Lung microvascular endothelial cell (primary cell): ENCODE measurements around the gene DEFB132. TPM values are rescaled to one million over a fixed set of nuclear protein-coding genes. Genes with fewer than 3 reads are reported as not detected.

Source experiments
- DNase-seq, 2 donors: peaks; one replicate each; pipeline versions ENCODE4 v3.0.0 to v3.0.0-alpha.2; 2010; ENCODE audit warnings: low read depth in 2 of 2
- total RNA-seq: library from RNA; depleted of rRNA; stranded (reverse); fragments of >200 nt; gene quantifications from 2 replicates; pipeline ENCODE4 v1.2.1, GENCODE V29; 2014

DEFB132 gene
- total RNA-seq, 1 donor from 2014 or later = not detected

DNA sequence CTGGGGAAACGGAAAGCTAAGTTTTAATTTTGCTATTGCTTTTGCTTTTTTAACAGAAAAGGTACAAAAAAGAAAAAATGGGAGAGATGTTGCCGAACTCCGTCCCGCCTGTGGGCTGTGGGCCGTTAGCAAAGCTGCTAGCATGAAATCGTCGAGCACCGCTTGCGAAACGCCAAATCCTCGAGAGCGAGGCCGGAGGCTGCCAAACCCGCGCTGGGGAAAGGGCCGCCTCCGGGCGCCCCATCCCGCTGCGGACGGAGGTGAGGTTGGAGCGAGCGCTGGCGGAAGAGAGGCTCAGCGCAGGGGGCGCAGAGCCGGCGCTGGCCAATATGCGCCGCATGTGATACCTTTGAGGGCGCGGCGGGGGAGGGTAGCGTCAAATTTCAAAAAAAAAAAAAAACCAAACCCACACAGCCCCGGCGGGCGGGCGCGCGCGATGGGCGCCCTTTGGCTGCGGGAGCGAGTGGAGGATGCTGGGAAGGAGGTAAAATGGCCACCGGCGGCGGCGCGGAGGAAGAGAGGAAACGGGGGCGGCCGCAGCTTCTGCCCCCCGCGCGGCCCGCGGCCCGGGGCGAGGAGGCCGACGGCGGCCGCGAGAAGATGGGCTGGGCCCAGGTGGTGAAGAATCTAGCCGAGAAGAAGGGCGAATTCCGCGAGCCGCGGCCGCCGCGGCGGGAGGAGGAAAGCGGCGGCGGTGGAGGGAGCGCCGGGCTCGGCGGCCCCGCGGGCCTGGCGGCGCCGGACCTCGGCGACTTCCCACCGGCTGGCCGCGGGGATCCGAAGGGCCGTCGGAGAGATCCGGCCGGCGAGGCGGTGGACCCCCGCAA lies 39.8 kb downstream of the DEFB132 start, which contains the start of gene ZCCHC3:
Gene ZCCHC3, plus strand, starts transcription at position 473 of the 827 bp plus-strand sequence. Its CDS starts 17 bp downstream, at position 490.
- peak; percentile 87 to 92 for DNase-seq

DNA sequence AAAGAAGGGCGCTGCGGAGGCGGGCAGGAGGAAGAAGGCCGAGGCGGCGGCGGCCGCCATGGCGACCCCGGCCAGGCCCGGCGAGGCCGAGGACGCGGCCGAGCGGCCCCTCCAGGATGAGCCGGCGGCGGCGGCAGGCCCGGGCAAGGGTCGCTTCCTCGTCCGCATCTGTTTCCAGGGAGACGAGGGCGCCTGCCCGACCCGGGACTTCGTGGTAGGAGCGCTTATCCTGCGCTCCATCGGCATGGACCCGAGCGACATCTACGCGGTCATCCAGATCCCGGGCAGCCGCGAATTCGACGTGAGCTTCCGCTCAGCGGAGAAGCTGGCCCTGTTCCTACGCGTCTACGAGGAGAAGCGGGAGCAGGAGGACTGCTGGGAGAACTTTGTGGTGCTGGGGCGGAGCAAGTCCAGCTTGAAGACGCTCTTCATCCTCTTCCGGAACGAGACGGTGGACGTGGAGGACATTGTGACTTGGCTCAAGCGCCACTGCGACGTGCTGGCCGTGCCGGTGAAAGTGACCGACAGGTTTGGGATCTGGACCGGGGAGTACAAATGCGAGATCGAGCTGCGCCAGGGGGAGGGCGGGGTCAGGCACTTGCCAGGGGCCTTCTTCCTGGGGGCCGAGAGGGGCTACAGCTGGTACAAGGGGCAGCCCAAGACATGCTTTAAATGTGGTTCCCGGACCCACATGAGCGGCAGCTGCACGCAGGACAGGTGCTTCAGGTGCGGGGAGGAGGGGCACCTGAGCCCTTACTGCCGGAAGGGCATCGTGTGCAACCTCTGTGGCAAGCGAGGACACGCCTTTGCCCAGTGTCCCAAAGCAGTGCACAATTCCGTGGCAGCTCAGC lies 40.6 kb downstream of the DEFB132 start:
- peak; percentile 48 to 86 for DNase-seq

DNA sequence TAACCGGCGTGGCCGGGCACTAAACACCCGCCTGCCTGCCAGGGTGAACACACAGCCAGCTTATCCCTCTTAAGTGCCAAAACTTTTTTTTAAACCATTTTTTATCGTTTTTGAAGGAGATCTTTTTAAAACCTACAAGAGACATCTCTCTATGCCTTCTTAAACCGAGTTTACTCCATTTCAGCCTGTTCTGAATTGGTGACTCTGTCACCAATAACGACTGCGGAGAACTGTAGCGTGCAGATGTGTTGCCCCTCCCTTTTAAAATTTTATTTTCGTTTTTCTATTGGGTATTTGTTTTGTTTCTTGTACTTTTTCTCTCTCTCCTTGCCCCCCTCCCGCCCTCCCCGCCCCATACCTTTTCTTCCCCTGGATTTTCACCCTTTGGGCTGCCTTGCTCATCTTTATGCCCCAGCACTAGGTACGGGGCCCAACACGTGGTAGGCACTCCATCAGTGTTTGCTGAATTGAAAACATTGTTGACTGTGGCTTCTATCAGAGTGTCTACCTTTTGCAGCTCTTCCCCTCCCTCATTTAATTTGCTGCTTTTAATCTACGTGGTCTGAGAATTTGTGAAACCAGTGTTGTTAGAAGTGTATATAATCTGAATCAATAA lies 41.4 kb downstream of the DEFB132 start:
- DNase-seq = no peak

DNA sequence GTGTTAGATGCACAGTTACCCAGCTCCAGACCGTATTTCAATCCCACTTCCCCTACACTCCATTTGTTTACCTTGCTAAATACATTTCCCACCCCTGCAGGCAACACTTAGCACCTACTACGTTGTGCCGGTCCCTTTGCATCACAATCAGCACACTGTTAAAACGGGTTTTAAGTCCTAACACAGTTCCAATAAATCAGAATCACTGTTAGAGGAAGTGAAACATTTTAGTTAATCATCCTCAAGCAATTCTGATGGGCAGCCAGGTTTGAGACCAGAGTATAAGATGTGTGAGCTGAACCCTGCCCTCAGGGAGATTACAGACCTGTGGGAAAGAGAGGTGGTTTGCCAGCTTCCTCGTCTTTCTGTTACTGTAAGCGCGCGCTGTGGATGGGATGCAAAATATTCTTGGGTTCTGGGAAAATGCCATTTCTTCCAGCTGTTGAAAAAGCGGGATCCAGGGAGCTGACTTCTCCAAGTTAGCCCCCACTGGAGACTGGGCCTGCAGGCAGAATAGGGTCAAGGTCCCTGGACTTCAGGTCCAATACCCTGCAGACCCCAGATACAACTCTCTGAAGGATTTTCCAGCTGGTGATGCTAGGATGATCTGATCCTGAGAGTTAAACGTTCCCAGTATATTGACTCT lies 42.9 kb downstream of the DEFB132 start:
- DNase-seq = no peak

DNA sequence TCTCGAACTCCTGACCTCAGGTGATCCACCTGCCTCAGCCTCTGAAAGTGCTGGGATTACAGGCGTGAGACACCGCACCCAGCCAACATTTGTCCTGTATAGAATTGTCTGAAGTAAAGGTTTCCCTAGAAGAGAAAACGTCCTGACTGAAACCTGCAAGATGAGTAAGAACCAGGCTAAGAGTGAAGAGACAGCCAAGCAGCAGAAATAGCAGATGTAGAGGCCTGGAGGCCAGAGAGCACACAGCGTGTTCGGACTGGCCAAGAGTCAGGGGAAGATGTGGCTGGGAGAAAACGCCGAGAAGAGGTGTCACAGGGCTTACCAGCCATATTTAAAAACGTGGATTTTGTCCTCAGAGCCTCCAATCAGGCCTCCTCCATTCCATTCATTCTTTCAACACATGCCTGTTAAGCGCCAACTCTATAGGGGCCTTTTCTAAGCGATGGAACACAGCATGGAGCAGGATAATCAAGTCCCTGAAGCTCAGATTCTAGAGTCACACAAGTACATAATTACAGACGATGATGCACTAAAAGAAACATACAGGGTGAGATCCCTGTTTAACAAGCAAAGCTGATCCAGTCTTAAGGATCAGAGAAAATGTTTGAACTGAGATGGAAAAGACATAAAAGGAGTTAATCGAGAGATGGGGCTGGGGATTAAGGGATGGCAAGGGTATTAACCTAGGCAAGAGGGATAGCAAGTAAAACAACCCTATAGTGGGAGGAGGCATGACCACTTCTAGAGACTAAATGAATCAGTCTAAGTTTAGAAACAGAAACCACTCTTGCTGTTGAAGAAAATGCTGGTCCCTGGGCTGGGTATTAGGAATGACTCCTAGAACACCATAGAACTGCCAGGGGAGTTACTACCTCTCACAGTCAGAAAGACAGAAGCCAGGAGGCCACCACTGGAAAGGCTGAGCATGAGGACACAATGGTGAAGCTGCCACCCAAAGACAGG lies 44.6 kb downstream of the DEFB132 start:
- no peak for DNase-seq

DNA sequence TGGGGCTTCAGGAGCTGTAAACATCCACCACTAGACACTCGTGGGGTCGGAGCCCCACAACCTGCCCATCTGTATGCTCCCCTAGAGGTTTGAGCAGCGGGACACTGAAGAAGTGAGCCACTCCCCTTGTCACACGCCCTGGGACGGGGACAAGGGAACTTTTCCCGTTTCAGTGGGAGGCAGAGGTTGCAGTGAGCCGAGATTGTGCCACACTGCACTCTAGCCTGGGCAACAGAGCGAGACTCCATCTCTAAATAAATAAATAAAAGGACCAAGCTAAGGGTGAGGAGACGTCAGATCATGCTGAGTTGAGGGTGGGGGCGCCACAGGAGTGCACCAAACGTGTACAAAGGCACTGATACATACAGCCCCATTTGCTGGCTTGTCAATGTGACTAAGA lies 48.2 kb downstream of the DEFB132 start:
- DNase-seq = no peak

DNA sequence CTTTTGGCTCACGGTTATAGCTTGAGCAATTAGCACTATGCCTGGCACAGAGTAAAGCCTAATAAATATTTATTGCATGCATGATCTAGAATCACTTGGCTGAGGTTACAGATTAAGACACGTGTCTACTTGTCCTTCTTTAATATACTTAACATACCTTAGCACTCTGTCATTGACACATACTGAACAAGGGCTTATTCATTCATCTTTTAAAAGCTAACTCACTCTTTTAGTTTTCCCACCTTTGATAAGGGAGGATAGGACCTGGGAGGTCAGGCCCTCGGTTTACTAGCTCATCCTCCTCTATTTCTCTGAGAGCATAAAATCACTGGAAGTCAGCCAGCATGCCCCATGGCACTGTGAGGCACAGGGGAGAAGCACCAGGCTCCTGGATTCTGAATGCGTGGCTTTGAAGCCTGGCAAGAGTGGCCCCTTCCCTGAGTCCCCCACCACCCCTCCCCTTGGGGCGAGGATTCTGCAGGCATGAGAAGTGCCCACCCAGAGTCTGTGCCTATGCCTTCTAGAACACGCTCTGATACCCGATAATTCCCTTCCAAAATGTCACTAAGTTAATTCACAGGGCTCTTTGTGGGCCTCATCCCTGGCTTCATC lies 51.0 kb downstream of the DEFB132 start:
- DNase-seq = no peak

DNA sequence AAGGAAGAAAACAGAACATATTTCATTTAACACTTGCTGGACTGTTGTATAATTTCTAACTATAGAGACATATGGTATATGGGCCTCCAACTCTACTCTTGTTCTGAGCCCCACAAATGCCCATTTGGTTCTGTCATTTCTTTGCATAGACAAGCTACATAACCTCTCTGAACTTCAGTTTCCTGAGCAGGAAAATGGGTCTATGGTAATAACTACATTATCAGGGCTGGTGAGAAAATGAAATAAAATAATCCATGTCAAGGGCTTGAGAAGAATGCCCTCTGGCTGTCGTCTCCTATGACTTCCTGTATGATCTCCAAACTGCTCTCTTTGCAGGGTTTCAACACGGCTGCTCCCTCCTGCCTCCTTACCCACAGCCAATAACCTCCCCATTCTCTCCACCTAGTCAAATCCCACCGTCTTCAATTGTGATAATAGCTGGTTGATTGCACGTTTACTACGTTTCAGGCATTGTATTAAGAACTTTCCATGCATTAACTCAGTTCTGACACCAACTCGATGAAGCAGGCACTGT lies 51.8 kb downstream of the DEFB132 start:
- DNase-seq = peak in 1 of 2 donors; percentile 38

DNA sequence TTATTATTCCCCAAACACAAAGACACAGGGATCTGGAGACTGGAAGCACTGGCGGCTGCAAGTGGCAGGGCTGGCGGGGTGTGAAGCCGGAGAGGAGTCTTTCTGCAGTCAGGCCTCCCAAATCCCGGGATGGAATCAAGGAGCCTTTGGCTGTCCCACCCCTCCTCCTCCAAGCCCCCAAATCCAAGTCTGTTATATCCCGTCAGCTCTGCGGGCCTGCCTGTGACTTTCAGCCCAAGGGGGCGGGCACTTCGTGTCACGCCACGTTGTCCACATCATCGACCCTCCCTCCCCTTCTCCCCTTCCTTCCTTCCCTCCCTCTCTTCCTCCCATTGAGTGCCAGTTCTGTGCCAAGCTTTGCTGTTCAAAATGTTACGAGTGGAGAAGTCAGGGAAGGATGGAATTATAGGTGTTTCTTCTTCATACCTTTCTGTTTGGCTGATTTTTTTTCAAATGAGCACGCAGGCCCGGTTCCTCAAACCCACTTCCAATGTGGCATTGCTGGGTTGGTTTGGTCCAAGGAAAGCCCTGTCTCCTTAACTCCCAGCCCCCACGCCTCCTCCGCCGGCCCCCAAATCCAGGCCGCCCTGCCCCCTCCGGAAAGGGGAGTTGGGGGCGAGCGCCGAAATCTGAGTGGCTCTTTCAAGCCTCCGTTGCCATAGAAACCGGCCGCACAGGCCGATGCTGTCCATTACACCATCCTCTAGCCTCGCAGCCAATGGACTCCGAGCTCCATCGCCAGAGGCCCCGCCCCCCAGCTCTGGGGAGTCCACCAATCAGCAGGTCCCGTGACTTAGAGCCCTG lies 52.5 kb downstream of the DEFB132 start:
- DNase-seq = peak; percentile 98 to 99

DNA sequence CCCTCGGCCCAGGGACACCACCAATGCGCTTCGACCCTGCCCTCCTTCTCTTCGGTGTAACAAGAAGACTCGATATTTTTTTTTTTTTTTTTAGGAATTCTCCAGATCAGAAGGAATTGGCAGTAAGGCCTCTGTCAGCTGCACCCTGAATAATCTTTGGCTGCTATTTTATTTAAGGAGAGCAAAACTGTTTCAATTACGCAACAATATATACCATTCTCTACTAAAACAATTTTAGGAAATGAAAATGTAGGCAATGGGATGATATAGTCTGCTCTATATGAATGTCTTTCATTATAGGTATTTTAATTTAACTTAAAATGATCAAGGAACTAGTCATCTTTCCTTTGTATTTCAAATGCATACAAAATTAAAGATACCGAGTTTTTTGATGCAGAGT lies 53.1 kb downstream of the DEFB132 start:
- DNase-seq = no peak

Other genes starting within 250 kb of the DEFB132 start
- gene DEFB125, start 170.1 kb upstream of the DEFB132 start, total RNA-seq = not detected in 2 replicates
- gene DEFB126, start 115.1 kb upstream of the DEFB132 start, total RNA-seq = not detected in 2 replicates
- gene DEFB127, start 100.3 kb upstream of the DEFB132 start, total RNA-seq = not detected in 2 replicates
- gene DEFB128, start 68.0 kb upstream of the DEFB132 start, total RNA-seq = not detected in 2 replicates
- gene DEFB129, start 30.5 kb upstream of the DEFB132 start, total RNA-seq = not detected in 2 replicates
- 1.4 and 2.4 TPM in 2 replicates for gene C20orf96, start 33.0 kb downstream of the DEFB132 start, total RNA-seq
- 12.9 and 19.0 TPM in 2 replicates for gene ZCCHC3, start 39.8 kb downstream of the DEFB132 start, total RNA-seq
- gene SOX12, start 67.8 kb downstream of the DEFB132 start, total RNA-seq = 2.2 and 2.8 TPM in 2 replicates
- gene NRSN2, start 89.4 kb downstream of the DEFB132 start, total RNA-seq = 9.7 and 9.8 TPM in 2 replicates
- 26.6 and 36.1 TPM in 2 replicates for gene TRIB3, start 123.0 kb downstream of the DEFB132 start, total RNA-seq
- gene RBCK1, start 150.6 kb downstream of the DEFB132 start, total RNA-seq = 46.4 and 76.6 TPM in 2 replicates
- gene TBC1D20, start 204.8 kb downstream of the DEFB132 start, total RNA-seq = 12.6 and 16.9 TPM in 2 replicates